Right atrium auricular region (tissue), 2 donors: ENCODE data around the gene EED. TPM values are rescaled to one million over a fixed set of nuclear protein-coding genes. Genes with fewer than 3 reads are reported as not detected.
A peak's percentile ranks its signal among the peaks of the same experiment; 100 is the strongest.
"Not testable (repeated sequence)": the region's sequence is repeated elsewhere in the genome, so short reads cannot be mapped to it uniquely, and the experiment has no call there.

Experiments used
- DNase-seq: peaks from one replicate; pipeline ENCODE4 v3.0.0-alpha.2; 2019; ENCODE audit warnings: low spot score
- H3K27ac ChIP-seq, 2 donors: fragments of 200-600 bp; sonication (generic); 1 replicate in 1 of 2; 2 replicates in 1 of 2; pipeline ENCODE4 v1.5.1; 2016 to 2019
- H3K27me3 ChIP-seq, 2 donors: fragments of 200-600 bp; sonication (generic); one replicate each; pipeline versions ENCODE4 v1.5.1 to v1.6.0; 2017 to 2019
- H3K36me3 ChIP-seq: fragments of 200-600 bp; sonication (generic); one replicate; pipeline ENCODE4 v1.5.1; 2016
- H3K4me1 ChIP-seq, 2 donors: fragments of 200-600 bp; sonication (generic); one replicate each; pipeline versions ENCODE4 v1.5.1 to v1.6.0; 2017 to 2019
- H3K4me3 ChIP-seq, 2 donors: fragments of 200-600 bp; sonication (generic); 1 replicate in 1 of 2; 2 replicates in 1 of 2; pipeline ENCODE4 v1.5.1; 2017 to 2019; ENCODE audit warnings: mild to moderate bottlenecking in 1 of 2, moderate library complexity in 1 of 2
- H3K9me3 ChIP-seq, 2 donors: fragments of 200-600 bp; sonication (generic); one replicate each; pipeline ENCODE4 v1.5.1; 2019
- CTCF ChIP-seq, 2 donors: fragments of 200-600 bp; sonication (generic); IDR thresholded peaks; one replicate each; pipeline ENCODE4 v1.5.1; 2019; ENCODE audit warnings: antibody characterized with exemption in 2 of 2
- total RNA-seq, 2 donors: library from RNA; depleted of rRNA; stranded (reverse); fragments of >200 nt; gene quantifications; one replicate each; pipeline ENCODE4 v1.1.0, GENCODE V29; 2016

The EED gene
- total RNA-seq, 2 donors from 2014 or later, result 8.2 to 8.3 TPM

GRCh38 chr11:86303257-86303656, 58.7 kb downstream of the EED start:
- TF ChIP-seq CTCF (IDR thresholded peaks at IDR 0.05), result no peak
- Histone ChIP-seq H3K4me1 (peaks cover 0 to 13% of the 10 kb centered on the region in 2 donors), H3K4me3 (peak overlapping the region; percentile 66 to 88), H3K27ac (no peak overlapping the region), H3K9me3 (no peaks in the 10 kb centered on the region), H3K27me3 (no peaks in the 10 kb centered on the region), H3K36me3 (no peaks in the 10 kb centered on the region)
- no peak for DNase-seq

GRCh38 chr11:86308710-86309109, 64.2 kb downstream of the EED start:
- H3K36me3 ChIP-seq, H3K4me1 ChIP-seq, H3K4me3 ChIP-seq, H3K27ac ChIP-seq, DNase-seq, H3K9me3 ChIP-seq, H3K27me3 ChIP-seq: not testable (repeated sequence)

- no peak overlapping the region for H3K4me3 ChIP-seq
- DNase-seq, result no peak
- H3K27me3 ChIP-seq, result no peaks in the 10 kb centered on the region
- H3K9me3 ChIP-seq, result no peaks in the 10 kb centered on the region
- no peaks in the 10 kb centered on the region for H3K4me1 ChIP-seq
- peaks cover 11% of the 10 kb centered on the region for H3K36me3 ChIP-seq
- no peak for TF ChIP-seq CTCF (IDR thresholded peaks at IDR 0.05)
- no peak overlapping the region for H3K27ac ChIP-seq
Measured at GRCh38 chr11:86313793-86314192, 69.2 kb downstream of the EED start.

DNA sequence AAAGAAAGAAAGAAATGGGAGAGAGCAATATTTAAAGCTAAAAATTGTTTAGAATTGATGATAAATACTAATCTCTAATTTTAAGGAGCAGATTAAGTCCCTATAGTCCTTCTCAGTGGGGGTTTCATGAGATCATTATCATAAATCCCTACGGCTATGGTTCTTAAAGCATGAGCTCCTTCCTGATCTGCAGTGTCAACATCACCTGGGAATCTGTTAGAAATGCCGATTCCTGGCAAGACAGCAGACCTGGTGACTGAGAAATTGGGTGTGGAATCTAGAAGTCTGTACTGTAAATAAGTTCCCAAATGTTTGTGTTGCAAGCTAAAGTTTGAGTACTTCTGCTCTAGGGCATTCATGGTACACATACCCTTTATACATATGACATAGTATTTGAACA, 70.1 kb downstream of the EED start:
- H3K36me3 ChIP-seq, result peaks cover 11% of the 10 kb centered on the region
- no peaks in the 10 kb centered on the region for H3K4me1 ChIP-seq
- TF ChIP-seq CTCF (IDR thresholded peaks at IDR 0.05), result no peak
- no peaks in the 10 kb centered on the region for H3K9me3 ChIP-seq
- H3K27ac ChIP-seq, result no peak overlapping the region
- H3K27me3 ChIP-seq, result no peaks in the 10 kb centered on the region
- H3K4me3 ChIP-seq, result no peak overlapping the region
- no peak for DNase-seq

Other genes with a start within 250 kb of the EED start
- 100 to 1,000 TPM; 166 to 286 TPM for gene PICALM, start 175.7 kb upstream of the EED start, total RNA-seq
- gene HIKESHI, start 57.5 kb downstream of the EED start, total RNA-seq, result 10 to 100 TPM; 33.9 to 49.8 TPM
- gene CCDC81, start 130.1 kb downstream of the EED start, total RNA-seq, result under 1 TPM in 1 of 2 donors, not detected in 1; 0.51 TPM